Upper lobe of left lung (tissue), 4 donors: ENCODE measurements around the gene RFTN2.

ENCODE experiments used
- CTCF ChIP-seq, 6 experiments: fragments of 450-650 bp in 4 of 6; fragments of 200-600 bp in 2 of 6; sonication (generic) in 2 of 6; IDR thresholded peaks; one replicate each; pipeline ENCODE4 v1.5.1; 2016 to 2019; ENCODE audit warnings: antibody characterized with exemption in 6 of 6
- EP300 ChIP-seq, 4 donors: sonication (generic); formaldehyde crosslinking; IDR thresholded peaks; one replicate each; pipeline ENCODE4 v1.5.1; 2017; ENCODE audit warnings: antibody characterized with exemption in 4 of 4, control low read depth in 2 of 4
- POLR2A ChIP-seq, 4 donors: fragments of 450-650 bp; IDR thresholded peaks; one replicate each; pipeline ENCODE4 v1.5.1; 2016 to 2017; ENCODE audit warnings: antibody characterized with exemption in 4 of 4, mild to moderate bottlenecking in 2 of 4

- TF ChIP-seq EP300 (IDR thresholded peaks at IDR 0.05) (no peak), CTCF (IDR thresholded peaks at IDR 0.05) (no peak), POLR2A (IDR thresholded peaks at IDR 0.05) (no peak)
These were observed 97.9 kb downstream of the RFTN2 start for GRCh38 chr2:197577446-197577845.
